ENCODE data around the gene ALDH6A1.

The ALDH6A1 gene

GRCh38 chr14:74008843-74009499, 75.3 kb downstream of the ALDH6A1 start:
- no peak overlapping the region for H3K4me3 ChIP-seq (ENCODE audit: low read depth, low read length)
- TF ChIP-seq CTCF (IDR thresholded peaks at IDR 0.05; ENCODE audit: low read depth, low read length): no peak
